22Rv1 (cell line): ENCODE results near the gene RGS6.

ENCODE experiments used
- H3K27ac ChIP-seq: fragments of 450-650 bp; 2 replicates; pipeline ENCODE4 v1.5.1; 2017
- ZFX ChIP-seq: fragments of 450-650 bp; IDR thresholded peaks from 2 replicates; pipeline ENCODE4 v1.6.1; 2017; ENCODE audit warnings: antibody characterized with exemption, borderline replicate concordance
- TF ChIP-seq, protein P1 (sequence below): fragments of 450-650 bp; IDR thresholded peaks from 2 replicates; pipeline ENCODE4 v1.5.1; 2017; ENCODE audit warnings: mild to moderate bottlenecking

Gene RGS6

DNA sequence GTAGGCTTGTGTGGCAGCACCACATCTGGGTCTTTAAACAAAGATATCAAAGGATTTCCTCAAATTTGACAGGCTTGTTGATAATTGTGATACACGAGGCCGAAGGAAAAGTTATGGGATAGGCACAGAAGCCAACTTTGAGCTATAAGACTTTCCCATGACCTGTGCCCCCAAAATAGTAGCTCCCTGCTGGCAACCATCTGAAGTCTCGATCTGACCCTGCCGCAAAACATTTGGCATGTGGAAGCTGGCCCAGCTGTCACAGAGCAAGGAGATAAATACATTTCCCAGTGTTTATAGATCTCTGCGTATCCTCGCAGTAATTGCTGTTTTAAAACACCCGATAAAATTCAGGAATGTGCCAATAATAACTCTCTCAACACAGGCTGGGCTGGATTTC is 26.4 kb upstream of the RGS6 start:
- TF ChIP-seq ZFX, result no peak
- TF ChIP-seq, protein P1, sequence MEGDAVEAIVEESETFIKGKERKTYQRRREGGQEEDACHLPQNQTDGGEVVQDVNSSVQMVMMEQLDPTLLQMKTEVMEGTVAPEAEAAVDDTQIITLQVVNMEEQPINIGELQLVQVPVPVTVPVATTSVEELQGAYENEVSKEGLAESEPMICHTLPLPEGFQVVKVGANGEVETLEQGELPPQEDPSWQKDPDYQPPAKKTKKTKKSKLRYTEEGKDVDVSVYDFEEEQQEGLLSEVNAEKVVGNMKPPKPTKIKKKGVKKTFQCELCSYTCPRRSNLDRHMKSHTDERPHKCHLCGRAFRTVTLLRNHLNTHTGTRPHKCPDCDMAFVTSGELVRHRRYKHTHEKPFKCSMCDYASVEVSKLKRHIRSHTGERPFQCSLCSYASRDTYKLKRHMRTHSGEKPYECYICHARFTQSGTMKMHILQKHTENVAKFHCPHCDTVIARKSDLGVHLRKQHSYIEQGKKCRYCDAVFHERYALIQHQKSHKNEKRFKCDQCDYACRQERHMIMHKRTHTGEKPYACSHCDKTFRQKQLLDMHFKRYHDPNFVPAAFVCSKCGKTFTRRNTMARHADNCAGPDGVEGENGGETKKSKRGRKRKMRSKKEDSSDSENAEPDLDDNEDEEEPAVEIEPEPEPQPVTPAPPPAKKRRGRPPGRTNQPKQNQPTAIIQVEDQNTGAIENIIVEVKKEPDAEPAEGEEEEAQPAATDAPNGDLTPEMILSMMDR, result no peak
- no peak overlapping the region for H3K27ac ChIP-seq

DNA sequence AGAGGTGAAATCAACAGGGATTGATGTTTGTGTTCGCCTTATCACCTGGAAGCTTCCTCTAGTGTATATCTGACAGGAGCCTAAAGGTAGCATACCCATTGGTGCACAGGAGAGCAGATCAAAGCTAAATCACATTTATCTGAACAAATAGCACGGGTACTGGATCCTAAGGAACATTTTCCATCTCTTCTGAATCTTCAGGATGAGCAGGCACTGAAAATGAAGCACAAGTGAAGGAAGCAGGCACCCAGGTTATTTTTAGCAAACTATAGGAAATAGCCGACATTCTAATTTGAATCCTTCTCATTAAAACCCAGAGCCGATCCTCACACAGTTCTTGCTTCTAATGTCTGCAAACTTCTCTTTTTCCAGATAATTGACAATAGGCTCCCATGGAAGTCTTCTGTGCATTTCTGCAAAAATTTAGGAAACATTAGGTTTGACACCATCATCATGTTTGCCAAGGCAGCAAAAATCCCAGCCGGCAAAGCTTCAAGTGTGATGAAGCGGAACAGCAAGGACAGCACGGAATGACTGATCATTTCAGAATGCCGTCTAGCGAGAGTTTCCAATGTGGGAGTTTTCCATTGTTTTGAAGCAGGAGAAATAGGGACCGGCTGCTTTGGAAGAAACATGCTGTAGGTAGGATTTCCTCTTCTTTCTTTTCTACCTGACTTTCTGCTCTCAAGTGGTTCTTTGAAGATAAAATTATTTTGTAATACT is 24.3 kb upstream of the RGS6 start:
- TF ChIP-seq, protein P1, result no peak
- TF ChIP-seq ZFX, result no peak

DNA sequence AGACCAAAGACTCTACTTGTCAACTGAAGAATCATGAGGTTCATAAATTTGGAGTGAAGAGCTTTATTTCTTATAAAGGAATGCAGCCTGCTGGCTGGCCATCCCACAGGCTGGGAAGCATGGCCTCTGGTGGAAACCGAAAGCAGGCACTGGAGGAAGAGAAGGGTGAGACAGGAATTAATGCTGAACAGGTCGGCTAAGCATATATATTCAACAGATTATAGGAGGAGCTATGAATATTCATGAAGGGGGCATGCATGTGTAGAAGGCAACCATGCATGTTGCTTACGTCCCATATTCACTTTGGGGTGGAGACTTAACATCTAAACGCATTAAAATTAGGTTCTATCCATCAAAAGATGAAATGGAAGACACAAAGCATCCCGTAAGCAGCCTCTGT is 20.6 kb upstream of the RGS6 start:
- H3K27ac ChIP-seq, result no peak overlapping the region
- no peak for TF ChIP-seq ZFX
- TF ChIP-seq, protein P1, result no peak

More for the DNA sequence above, 24.3 kb upstream of the RGS6 start:
- H3K27ac ChIP-seq, result no peak overlapping the region

GRCh38 chr14:71913342-71913741 is 18.9 kb upstream of the RGS6 start:
- H3K27ac ChIP-seq, result no peak overlapping the region
- TF ChIP-seq ZFX, result no peak
- TF ChIP-seq, protein P1, result no peak

GRCh38 chr14:71918955-71919354 is 13.3 kb upstream of the RGS6 start:
- TF ChIP-seq ZFX, result no peak
- TF ChIP-seq, protein P1, result no peak

DNA sequence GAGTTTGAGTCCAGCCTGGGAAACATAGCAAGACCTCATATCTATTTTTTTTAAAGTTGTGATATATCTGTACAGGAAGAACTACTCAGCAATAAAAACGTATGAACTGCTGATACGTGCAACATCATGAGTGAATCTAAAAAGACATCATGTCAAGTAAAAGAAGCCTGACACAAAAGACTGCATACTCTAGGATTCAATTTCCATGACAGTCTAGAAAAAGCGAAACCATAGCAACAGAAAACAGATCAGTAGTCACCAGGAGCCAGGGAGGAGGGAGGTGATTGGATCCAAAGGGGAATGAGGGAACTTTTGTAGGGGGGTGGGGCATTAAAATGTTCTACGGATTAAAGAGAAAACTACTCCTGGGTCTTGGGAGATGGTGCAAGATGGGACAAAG is 8.7 kb upstream of the RGS6 start:
- TF ChIP-seq, protein P1, result no peak
- no peak for TF ChIP-seq ZFX
- H3K27ac ChIP-seq, result no peak overlapping the region

More at GRCh38 chr14:71918955-71919354, 13.3 kb upstream of the RGS6 start:
- H3K27ac ChIP-seq, result no peak overlapping the region

DNA sequence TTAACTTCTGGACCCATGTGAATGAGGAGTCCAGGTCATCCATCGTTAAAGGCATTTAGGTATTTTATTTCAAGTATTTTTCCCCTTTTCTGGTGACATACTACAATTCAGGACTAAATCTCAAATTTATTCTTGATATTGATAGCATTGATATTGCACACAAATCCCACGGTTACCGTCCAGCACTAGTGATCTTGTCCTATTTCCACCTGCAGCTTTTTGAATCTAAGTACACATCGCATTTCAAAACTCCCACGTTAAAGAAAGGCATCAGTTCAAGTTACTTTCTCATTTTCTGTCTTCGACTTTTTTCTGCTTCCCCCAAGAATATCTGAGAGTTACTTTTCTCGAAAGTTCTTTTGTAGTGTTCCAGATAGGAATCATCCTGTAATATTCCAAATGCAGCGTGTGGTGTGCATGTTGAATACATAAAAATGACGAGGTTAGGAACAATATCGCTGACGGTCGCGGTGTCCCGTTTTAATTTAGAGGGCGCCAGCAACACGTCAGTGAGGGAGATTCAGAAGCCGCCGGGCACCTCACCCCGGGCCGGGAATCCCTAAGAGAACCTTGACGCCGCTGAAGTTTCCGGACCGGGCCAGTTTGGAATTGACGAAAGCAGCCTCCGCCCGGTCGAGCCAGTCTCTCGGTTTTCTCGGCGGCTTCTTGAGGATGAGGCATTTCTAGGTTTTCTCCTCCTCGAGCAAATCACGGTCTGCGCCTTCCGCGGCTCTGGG is 569 bp upstream of the RGS6 start:
- H3K27ac ChIP-seq, result no peak overlapping the region
- TF ChIP-seq ZFX, result no peak
- TF ChIP-seq, protein P1, result no peak
